Measurements from ENCODE around the gene PROM1.

GRCh38 chr4:15963001-15963451 lies 120.8 kb downstream of the PROM1 start, which contains the start of gene FGFBP2:
- TF ChIP-seq, protein P1, sequence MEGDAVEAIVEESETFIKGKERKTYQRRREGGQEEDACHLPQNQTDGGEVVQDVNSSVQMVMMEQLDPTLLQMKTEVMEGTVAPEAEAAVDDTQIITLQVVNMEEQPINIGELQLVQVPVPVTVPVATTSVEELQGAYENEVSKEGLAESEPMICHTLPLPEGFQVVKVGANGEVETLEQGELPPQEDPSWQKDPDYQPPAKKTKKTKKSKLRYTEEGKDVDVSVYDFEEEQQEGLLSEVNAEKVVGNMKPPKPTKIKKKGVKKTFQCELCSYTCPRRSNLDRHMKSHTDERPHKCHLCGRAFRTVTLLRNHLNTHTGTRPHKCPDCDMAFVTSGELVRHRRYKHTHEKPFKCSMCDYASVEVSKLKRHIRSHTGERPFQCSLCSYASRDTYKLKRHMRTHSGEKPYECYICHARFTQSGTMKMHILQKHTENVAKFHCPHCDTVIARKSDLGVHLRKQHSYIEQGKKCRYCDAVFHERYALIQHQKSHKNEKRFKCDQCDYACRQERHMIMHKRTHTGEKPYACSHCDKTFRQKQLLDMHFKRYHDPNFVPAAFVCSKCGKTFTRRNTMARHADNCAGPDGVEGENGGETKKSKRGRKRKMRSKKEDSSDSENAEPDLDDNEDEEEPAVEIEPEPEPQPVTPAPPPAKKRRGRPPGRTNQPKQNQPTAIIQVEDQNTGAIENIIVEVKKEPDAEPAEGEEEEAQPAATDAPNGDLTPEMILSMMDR (IDR thresholded peaks at IDR 0.05; ENCODE audit: low read length) = peak; percentile 32; the same call in 1 of the 2 replicates
- TF ChIP-seq EZH2 (IDR thresholded peaks at IDR 0.05; ENCODE audit: borderline replicate concordance, low read length) = no peak

Measured in OCI-LY1 (cell line).